NCI-H1417 (cell line): Measurements from ENCODE around the gene MAMDC2.

Source experiments
- DNase-seq, 3 experiments: peaks; one replicate each; lab custom pipeline; 2025; lab: John Stamatoyannopoulos, UW

MAMDC2 gene

DNA sequence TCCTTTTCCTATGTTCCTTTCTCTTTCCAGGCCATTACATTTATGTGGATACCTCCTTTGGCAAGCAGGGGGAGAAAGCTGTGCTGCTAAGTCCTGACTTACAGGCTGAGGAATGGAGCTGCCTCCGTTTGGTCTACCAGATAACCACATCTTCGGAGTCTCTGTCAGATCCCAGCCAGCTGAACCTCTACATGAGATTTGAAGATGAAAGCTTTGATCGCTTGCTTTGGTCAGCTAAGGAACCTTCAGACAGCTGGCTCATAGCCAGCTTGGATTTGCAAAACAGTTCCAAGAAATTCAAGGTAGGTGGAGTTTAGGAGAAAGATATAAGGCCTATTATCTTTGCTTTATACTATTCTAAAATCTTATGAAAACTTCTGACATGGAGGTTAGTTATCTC, 64.5 kb downstream of the MAMDC2 start:
- DNase-seq, result no peak

DNA sequence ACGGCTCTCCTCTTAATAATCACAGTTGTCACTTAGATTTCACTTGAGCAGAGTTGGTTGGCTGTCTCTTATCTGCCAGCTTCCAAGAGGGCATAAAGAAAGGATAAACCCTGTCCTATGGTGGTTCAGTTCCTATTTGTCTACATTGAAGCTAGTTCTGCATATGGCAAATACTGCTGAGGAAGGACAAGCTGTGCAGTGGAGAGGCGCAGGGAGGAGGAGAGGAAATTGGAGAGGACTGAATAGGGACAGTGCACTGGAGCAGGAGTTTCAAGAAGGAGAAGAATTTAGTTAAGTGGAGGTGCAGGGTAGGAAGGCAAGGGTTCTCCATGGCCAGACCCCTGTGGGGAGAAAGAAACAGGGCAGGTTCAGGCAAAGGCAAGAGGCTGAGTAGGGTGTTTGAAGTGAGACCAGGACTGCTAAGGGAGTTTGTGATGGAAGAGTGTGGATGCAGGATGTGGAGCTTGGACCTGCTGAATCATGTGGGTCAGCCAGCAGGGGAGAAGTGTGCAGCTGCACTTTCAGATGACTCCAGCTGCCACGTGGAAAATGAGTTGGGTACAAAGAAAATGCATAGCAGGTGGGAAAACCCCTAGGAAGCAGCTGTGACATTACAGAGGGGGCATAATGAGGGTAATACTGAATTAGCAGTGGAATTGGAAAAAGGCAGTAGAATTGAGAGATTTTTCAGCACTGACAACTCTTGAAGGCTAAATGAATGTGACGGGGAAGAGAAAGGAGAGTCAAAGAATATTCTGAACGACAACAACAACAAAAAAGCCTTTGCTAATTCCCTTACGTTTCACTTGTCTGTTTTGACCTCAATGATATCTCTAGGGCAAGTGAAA, 66.8 kb downstream of the MAMDC2 start:
- DNase-seq, result peak; percentile 43 to 95 (median 89)

- peak; percentile 82 to 96 (median 89) for DNase-seq
These were observed 67.5 kb downstream of the MAMDC2 start for GRCh38 chr9:70111042-70111602.

- DNase-seq, result peak in 2 of 3 experiments; percentile 35 to 49
These were observed 68.1 kb downstream of the MAMDC2 start for GRCh38 chr9:70111641-70112236.

DNA sequence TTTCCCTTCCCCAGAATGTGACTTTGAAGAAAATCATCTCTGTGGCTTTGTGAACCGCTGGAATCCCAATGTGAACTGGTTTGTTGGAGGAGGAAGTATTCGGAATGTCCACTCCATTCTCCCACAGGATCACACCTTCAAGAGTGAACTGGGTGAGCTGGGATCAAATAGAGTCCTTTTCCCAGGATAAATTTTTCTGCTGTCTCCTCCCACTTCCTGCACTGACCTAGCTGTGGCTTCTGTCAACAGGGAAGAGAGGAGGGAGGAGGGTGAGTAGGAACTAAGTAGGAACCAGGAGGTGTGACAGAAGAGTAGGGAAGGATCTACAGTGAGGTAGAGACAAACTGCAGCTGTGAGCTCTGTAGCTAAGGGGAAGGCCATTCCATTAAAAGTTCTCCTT, 69.3 kb downstream of the MAMDC2 start:
- DNase-seq, result peak in 1 of 3 experiments; percentile 63

- DNase-seq, result peak; percentile 41 to 80 (median 42)
These were observed 69.9 kb downstream of the MAMDC2 start for GRCh38 chr9:70113403-70114022.

DNA sequence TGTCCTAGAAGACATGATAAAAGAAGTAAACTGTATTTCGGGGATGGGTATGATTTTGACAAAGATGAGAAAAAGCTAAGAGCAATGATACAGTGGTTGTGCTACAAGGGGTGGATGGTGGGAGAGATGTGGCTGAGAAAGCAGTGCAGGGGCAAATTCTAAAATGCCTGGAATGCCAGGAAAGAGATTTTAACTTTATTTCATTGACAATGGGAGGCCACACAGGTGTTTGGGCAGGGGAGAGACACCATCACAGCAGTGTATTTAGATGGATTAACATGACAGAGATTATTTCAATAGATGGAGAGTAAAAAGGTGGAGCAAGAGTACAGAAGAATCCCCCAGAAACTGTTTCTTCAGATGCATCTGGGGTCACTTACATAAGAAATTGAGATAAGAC, 71.2 kb downstream of the MAMDC2 start:
- DNase-seq, result no peak

- no peak for DNase-seq
These were observed 74.2 kb downstream of the MAMDC2 start for GRCh38 chr9:70117835-70118319.

DNA sequence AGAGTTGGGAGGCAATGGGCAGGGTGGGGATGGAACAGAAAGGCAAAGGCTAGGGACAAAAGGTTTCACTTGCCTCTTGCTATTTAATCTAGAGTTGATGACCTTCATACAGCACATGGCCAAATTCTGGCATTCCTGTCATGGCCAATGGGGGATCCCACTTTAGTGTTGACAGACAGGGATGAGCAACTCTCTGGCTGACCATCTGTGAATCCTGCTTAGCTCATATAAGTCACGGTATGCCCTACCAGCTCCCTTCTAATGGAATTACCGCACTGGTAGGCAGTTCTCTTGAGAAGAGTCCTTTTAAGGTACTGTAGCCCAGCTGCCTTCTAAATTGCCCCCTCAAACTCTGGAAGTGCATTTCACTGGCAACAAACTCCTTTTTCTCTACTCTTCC, 76.1 kb downstream of the MAMDC2 start:
- DNase-seq, result no peak

DNA sequence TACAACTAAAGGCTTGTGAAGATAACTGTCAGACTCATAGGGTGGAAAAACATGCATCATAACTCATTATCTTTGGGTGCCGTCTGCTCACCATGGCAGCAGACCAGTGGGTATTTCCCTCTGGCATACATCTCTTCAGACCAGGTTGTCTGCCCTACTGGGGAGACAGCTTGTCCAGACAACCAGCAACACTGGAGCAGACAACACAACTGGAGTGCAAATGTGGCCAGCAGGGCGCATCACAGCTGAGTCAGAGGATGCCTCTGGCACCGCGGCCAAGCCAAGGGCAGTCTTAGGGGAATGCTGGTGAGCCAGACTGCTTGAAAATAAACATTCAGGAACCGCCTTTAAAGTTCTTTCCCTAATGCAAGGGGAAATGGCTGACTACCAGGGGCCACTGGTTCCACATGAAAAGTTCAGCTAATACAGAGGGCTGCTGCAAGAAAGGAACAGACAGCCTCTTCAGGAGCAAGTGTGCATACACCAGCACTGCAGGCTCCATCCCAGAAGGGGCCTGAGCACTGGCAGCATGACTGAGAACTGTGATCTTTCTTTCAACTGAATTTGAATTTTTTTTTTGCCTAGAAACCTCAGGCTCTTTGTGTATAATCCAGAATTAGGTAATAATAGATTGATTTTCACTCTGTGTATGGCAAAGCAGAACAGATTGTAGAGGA, 77.3 kb downstream of the MAMDC2 start:
- DNase-seq, result no peak

- DNase-seq, result no peak
These were observed 78.3 kb downstream of the MAMDC2 start for GRCh38 chr9:70121818-70122436.

DNA sequence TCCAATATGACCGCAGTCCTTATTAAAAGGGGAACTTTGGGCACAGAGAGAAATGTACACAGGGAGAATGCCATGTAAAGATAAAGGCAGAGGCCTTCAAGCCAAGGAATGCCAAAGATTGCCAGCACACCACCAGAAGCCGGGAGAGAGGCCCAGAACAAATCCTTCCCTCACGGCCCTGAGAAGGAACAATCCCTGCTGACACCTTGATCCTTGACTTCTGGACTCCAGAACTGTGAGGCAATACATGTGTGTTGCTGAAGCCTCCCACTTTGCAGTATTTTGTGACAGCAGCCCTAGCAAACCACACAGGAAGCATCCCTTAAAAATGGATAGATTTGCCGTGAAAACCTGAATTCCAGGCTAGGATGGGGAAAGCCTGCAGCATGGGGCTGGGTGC, 80.0 kb downstream of the MAMDC2 start:
- no peak for DNase-seq

DNA sequence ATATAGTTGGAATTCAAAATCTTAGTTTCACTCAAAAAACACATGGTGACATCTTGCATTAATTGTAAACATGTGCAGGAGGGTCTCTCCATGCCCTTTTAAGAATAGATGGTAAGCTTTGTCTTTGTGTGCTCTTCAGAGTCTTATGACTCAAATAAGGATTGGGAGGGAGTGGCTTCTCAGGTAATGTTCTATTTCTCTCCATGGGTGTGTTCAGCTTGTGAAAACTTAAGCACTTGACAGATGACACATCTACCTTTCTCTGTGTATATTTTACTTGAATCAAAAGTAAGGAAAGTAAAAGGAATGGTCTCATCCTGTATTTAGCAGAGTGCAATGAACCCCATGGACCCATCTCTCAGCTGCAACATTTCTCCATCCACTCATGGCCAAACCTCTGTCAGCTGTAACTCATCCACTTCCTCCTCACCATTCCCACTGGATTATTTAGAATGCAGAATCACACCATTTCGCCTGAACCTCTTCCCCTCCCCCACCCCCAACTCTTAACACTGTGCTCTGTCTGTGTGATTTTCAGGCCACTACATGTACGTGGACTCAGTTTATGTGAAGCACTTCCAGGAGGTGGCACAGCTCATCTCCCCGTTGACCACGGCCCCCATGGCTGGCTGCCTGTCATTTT, 82.1 kb downstream of the MAMDC2 start:
- no peak for DNase-seq

DNA sequence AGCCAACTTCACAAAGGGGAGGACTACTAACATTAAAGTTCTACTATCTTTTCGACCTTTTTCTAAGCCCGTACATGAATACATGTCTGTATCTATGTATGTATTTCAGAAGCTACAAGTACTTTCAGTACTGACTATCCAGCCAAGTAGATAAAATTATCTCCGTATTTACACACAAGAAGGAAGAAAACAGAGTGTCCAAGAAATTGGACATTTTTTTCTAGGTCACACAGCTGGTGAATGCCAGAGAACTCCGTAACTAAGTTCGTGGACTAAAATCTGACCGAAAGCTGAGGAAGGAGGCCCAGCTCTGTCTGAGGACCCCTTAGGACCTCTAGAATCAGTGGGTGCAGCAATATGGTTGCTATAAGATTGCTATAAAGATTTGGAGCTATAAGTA, 83.4 kb downstream of the MAMDC2 start:
- DNase-seq, result no peak

DNA sequence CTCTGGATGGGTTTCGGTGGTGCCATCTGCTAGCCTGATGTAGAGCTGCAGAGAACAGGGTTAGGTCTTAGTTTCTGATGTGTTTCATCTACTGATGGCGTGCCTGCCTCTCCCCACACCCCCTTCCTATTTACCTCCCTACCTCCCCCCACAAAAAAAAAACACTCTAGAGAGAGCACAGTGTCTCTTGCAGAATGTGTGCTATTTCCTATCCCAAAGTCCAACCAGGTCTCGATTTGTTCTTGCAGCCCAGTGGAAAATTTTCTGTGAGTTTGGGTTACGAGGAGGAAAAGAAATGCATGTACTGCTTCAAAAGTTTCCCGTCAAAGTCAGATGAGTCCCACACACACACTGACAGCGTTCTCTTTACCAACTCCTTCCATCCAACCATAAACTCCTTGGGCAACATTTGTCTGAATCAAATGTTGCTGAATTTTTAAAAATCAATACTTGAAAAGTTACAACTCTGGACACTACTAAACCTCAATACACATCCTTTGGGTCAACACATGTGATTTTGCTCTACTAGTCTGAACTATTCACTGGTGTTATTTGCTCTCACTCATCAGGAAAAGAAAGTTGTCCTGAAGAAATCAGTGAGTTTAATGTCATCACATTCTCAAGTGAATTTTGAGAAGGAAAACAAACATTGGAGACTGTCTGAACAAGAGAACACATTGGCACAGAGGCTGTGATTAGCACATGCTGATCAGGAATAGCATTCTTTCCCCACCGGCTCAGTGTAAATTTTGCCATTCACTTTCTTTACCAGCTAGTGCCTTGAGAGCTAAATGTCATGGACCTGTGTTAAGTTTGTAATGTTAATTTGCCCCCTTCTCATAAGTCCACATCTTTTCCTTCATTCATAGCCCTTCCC, 84.1 kb downstream of the MAMDC2 start:
- DNase-seq, result no peak

DNA sequence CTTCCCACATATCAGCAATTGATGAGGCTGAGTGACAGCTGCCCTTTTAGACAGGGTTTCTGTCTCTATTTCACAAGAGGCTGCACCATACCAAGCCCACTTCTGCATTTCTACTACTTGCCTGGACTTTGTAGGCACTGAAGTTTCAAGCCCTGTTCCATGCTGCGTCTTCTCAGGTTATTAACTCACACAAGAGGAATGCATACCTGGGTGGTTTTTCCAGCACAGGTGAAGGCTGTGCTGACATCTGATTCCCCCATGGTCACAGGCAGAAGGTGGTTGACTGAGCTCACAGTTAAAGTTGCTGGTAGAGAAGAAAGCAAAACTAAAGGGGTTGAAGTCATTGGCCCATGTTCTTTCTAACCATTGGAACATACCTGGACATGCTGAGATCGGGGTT, 86.6 kb downstream of the MAMDC2 start:
- DNase-seq, result peak in 1 of 3 experiments; percentile 5

DNA sequence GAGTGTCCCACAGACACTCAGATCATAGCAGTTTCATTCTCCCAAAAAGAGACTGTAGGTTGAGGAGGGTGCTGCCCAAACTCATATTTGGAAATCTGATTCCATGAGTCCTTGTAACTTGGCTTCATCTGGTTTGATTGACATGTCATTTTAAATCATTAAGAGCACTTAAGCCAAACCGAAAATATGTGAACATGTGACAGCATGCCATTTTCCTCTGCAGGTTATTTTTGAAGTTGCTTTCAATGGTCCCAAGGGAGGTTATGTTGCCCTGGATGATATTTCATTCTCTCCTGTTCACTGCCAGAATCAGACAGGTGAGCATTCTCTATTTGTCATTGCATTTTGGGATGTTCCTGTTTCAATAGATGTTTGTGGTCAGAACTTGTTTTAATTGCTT, 87.6 kb downstream of the MAMDC2 start:
- DNase-seq, result peak in 2 of 3 experiments; percentile 67 to 90

- DNase-seq, result no peak
These were observed 89.9 kb downstream of the MAMDC2 start for GRCh38 chr9:70133253-70134208.

DNA sequence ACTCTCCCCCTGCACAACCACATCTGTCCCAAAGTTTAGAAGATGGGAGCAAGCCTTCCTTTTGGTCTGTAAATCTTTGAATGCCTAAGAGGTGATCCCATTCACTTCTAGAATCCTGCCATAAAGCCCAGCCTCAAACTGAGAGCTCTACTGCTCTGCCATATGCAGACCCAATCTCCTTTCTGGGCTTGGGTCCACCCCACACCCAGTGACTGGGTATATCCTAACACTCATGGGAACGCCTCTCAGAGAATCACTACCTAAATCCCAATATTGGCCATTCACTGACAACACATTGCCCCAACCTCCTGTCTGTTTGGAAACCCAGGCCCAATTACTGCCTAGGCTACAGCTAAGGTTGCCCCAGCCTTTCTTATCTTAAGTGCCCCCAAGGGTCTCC, 90.7 kb downstream of the MAMDC2 start:
- DNase-seq, result no peak
